Measurements from ENCODE around the gene H2AZ1.
A peak's percentile ranks its signal among the peaks of the same experiment; 100 is the strongest.
"Not testable (repeated sequence)": the region's sequence is repeated elsewhere in the genome, so short reads cannot be mapped to it uniquely, and the experiment has no call there.

H2AZ1 gene
- total RNA-seq: 138 reads per million, percentile 88 among the genes with 10 or more reads in this experiment

- peak; percentile 98 for DNase-seq
Observed at GRCh38 chr4:99949999-99950912, at the start of gene H2AZ1. Gene H2AZ1 (minus strand): TSS chr4:99950275. CDS start chr4:99950170, 105 bp downstream.

GRCh38 chr4:99998062-99998867, 48.2 kb upstream of the H2AZ1 start:
- DNase-seq: no peak

GRCh38 chr4:99991741-99992140, 41.7 kb upstream of the H2AZ1 start:
- no peak for DNase-seq

GRCh38 chr4:99987681-99988080, 37.6 kb upstream of the H2AZ1 start:
- DNase-seq: no peak

- no peak for DNase-seq
Observed at GRCh38 chr4:99986792-99987191, 36.7 kb upstream of the H2AZ1 start.

- no peak for DNase-seq
Observed at GRCh38 chr4:99983289-99983943, 33.3 kb upstream of the H2AZ1 start.

- no peak for DNase-seq
Observed at GRCh38 chr4:99979872-99980271, 29.8 kb upstream of the H2AZ1 start.

- DNase-seq: no peak
Observed at GRCh38 chr4:99971453-99972111, 21.5 kb upstream of the H2AZ1 start.

GRCh38 chr4:99968330-99968729, 18.3 kb upstream of the H2AZ1 start:
- no peak for DNase-seq

- DNase-seq: no peak
Observed at GRCh38 chr4:99966692-99967091, 16.6 kb upstream of the H2AZ1 start.

- DNase-seq: no peak
Observed at GRCh38 chr4:99965674-99966350, 15.7 kb upstream of the H2AZ1 start.

- no peak for DNase-seq
Observed at GRCh38 chr4:99965173-99965572, 15.1 kb upstream of the H2AZ1 start.

- no peak for DNase-seq
Observed at GRCh38 chr4:99961711-99962110, 11.6 kb upstream of the H2AZ1 start.

GRCh38 chr4:99960648-99961047, 10.6 kb upstream of the H2AZ1 start:
- no peak for DNase-seq

GRCh38 chr4:99958207-99958606, 8.1 kb upstream of the H2AZ1 start:
- not testable (repeated sequence) for DNase-seq

GRCh38 chr4:99950913-99951254, 809 bp upstream of the H2AZ1 start:
- no peak for DNase-seq

- DNase-seq: peak; percentile 84
Observed at GRCh38 chr4:99949034-99949998, 759 bp downstream of the H2AZ1 start.

GRCh38 chr4:99947608-99948007, 2.5 kb downstream of the H2AZ1 start:
- DNase-seq: no peak

GRCh38 chr4:99947190-99947578, 2.9 kb downstream of the H2AZ1 start:
- no peak for DNase-seq

- DNase-seq: peak; percentile 76
Observed at GRCh38 chr4:99946356-99947189, 3.5 kb downstream of the H2AZ1 start, which contains the start of gene DNAJB14. Gene DNAJB14 (minus strand): TSS chr4:99946618. CDS start chr4:99946571, 47 bp downstream.
